Activated CD4-positive, alpha-beta T cell treated with anti-CD3 and anti-CD28 coated beads, Interleukin-2, amount 10 ng/mL, durations not matched to agents 24 days and 14 days (primary cell): ENCODE measurements around the gene AGL. TPM values are rescaled to one million over a fixed set of nuclear protein-coding genes. Genes with fewer than 3 reads are reported as not detected.
"Not testable (repeated sequence)": the region's sequence is repeated elsewhere in the genome, so short reads cannot be mapped to it uniquely, and the experiment has no call there.

Experiments used
- DNase-seq: peaks from one replicate; pipeline ENCODE4 v3.0.0; 2022
- H3K27ac Mint-ChIP-seq: one replicate; pipeline ENCODE4 v1.8.0; 2022; ENCODE audit warnings: mild to moderate bottlenecking, mixed read lengths
- H3K27me3 Mint-ChIP-seq: one replicate; pipeline ENCODE4 v1.8.0; 2022; ENCODE audit warnings: mixed read lengths
- H3K36me3 Mint-ChIP-seq: one replicate; pipeline ENCODE4 v1.8.0; 2022; ENCODE audit warnings: low read depth, mild to moderate bottlenecking, mixed read lengths
- H3K4me1 Mint-ChIP-seq: one replicate; pipeline ENCODE4 v1.8.0; 2021; ENCODE audit warnings: mixed read lengths
- H3K4me3 Mint-ChIP-seq: one replicate; pipeline ENCODE4 v1.8.0; 2022; ENCODE audit warnings: mild to moderate bottlenecking, moderate library complexity, mixed read lengths
- H3K9me3 Mint-ChIP-seq: one replicate; pipeline ENCODE4 v1.8.0; 2021; ENCODE audit warnings: mixed read lengths
- intact Hi-C: fragments of 100-400 bp; cut with micrococcal nuclease; formaldehyde crosslinking; loops from one replicate; pipeline ENCODE4 v1.15.1; 2023
- total RNA-seq: library from RNA; stranded (reverse); gene quantifications from 2 replicates; pipeline ENCODE4 v1.2.3, GENCODE V29; 2022

Gene AGL
- total RNA-seq, 1 donor from 2014 or later, result 13.7 TPM

DNA sequence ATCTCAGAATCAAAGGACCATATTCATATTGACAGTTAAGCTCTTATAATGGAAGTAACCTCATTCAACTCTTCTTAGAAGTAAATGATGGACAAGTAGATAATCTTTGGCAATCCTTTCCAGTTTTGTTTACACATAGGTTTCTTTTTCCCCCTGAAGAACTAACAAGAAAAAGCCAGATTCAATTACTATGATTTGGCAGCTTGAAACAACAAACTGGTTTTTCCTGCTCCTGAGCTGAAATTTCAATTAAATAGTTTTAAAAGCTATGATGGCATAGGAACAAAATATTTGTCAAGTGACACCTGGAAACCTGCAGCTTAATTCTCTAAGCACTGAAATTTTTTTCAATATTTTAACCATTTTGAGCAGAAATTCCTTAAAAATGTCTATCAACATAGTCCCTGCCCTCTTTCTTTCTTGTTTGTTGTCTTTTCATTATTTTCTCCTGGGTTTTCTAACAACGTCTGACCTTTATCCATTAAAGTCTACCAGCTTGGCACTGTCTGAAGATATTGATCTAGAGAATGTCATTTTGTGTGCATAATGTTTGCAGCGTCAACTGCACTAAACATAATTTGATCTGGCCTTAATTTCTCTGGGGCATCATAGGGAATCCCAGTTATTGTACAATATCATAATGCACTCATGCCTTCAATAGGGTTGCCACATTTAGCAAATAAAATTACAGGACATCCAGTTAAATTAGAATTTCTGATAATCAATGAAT, 115.7 kb downstream of the AGL start:
- intact Hi-C loops, result loop anchor here (5.0 kb wide), 1 partner anchor 159 kb away; no protein-coding TSS in a partner anchor
- Mint-ChIP-seq H3K4me3 (no peak overlapping the region), H3K27me3 (no peaks in the 10 kb centered on the region), H3K4me1 (peaks cover 15% of the 10 kb centered on the region), H3K9me3 (peaks cover 6% of the 10 kb centered on the region), H3K27ac (no peak overlapping the region), H3K36me3 (peaks cover 5% of the 10 kb centered on the region)
- DNase-seq, result peak; percentile 9

DNA sequence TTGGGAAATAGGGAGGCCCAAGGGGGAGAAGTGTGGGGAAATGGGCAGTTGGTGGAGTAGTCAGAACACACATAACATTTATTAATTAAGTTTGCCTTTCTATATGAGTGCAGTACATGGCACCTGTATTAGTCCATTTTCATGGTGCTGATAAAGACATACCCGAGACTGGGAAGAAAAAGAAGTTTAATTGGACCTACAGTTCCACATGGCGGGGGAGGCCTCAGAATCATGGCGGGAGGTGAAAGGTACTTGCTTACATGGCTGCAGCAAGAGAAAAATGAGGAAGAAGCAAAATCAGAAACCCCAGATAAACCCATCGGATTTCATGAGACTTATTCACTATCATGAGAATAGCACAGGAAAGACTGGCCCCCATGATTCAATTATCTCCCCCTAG, 118.1 kb downstream of the AGL start:
- Mint-ChIP-seq H3K4me1 (peaks cover 16% of the 10 kb centered on the region), H3K9me3 (peaks cover 6% of the 10 kb centered on the region), H3K27ac (peak overlapping the region; percentile 65), H3K36me3 (peaks cover 7% of the 10 kb centered on the region), H3K4me3 (peak overlapping the region; percentile 53), H3K27me3 (no peaks in the 10 kb centered on the region)
- peak; percentile 41 for DNase-seq
- intact Hi-C loops, result loop anchor here (5.0 kb wide), 1 partner anchor 161 kb away; no protein-coding TSS in a partner anchor

DNA sequence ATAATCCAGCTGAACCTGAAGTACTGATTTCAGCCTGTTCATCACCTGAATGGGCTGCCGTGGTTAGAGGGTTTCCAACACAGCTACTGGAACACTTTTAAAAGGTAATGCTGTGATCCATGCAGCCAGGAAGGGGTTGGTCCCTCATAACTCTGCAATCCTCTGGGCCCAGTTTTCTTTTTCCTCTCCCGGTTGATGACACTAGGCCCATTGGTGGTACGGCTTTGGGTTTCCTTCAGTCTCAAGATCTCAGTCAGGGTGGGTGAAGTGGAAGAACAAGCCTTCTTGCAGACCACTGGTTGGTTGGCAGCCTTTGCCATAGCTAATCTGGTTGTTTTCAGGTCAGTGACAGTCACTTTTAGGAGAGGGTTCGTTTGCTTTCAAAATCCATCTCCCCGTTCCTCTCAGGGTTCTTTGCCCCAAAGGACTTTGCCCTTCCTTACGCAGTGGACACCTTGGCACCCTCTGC, 119.1 kb downstream of the AGL start:
- H3K4me1 Mint-ChIP-seq, result peaks cover 16% of the 10 kb centered on the region
- peak overlapping the region; percentile 97 for H3K4me3 Mint-ChIP-seq

DNA sequence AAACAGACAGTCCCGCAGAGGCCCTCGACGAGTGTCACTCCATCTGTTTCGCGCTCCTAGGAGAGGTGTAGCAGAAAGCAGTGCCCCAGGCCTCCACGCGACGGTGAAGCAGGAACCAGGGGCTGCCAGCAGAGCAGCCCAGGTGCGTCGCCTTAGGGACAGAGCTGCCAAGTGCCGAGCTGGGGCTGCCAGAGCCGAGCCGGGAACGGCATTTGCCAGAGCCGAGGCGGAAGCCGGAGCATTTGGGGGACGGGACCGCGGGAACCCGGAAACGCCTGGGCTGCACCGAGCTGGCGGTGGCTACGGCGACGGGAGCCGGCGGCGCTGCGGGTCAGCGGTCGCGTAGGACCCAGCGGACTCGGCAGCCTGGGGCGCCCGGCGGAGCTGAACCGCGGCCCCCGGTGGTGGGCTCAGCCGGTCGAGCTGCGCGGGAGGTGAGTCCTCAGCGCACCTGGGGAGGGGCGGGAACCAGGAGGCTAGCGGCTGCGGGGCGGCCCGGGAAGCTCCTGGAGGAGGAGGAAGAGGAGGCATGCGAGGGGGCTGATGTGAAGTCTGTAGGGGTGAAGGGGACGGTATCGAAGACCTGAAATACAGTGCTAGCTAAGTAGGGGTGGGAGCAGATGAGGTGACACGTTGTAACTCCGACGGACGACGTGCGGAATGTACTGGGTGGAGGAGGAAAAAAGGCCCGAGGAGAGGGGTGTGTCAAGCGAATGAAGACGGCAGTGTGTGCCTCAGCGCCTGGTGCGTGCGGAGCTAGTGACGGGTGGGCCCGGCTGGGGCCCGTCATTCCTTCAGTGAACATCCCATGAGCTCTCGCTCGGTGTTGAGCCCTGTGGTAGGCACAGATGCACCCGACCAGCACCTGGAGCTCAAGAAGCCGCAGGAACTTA, 119.8 kb downstream of the AGL start, which contains the start of gene SLC35A3:
SLC35A3 (plus strand) TSS at position 268 of the 893 bp plus-strand sequence. CDS start 23,559 bp downstream, outside the sequence.
- no peaks in the 10 kb centered on the region for H3K9me3 Mint-ChIP-seq
- H3K27me3 Mint-ChIP-seq, result no peaks in the 10 kb centered on the region
- peak; percentile 94 for DNase-seq
- H3K4me3 Mint-ChIP-seq, result peak within 1 kb of the TSS; percentile 97
- intact Hi-C loops, result loop anchor here (1.0 to 5.0 kb wide), 4 partner anchors 67 to 163 kb away; partner anchors contain the start of genes AGL and TRMT13
- peaks cover 9% of the 10 kb centered on the region for H3K36me3 Mint-ChIP-seq
- H3K4me1 Mint-ChIP-seq, result peaks cover 16% of the 10 kb centered on the region
- H3K27ac Mint-ChIP-seq, result peak within 1 kb of the TSS; percentile 98

More for the DNA sequence above, 119.1 kb downstream of the AGL start:
- Mint-ChIP-seq H3K27ac (peak overlapping the region; percentile 89), H3K9me3 (no peaks in the 10 kb centered on the region), H3K27me3 (no peaks in the 10 kb centered on the region), H3K36me3 (peaks cover 7% of the 10 kb centered on the region)
- intact Hi-C loops, result loop anchor here (5.0 kb wide), 1 partner anchor 162 kb away; no protein-coding TSS in a partner anchor
- DNase-seq, result no peak

DNA sequence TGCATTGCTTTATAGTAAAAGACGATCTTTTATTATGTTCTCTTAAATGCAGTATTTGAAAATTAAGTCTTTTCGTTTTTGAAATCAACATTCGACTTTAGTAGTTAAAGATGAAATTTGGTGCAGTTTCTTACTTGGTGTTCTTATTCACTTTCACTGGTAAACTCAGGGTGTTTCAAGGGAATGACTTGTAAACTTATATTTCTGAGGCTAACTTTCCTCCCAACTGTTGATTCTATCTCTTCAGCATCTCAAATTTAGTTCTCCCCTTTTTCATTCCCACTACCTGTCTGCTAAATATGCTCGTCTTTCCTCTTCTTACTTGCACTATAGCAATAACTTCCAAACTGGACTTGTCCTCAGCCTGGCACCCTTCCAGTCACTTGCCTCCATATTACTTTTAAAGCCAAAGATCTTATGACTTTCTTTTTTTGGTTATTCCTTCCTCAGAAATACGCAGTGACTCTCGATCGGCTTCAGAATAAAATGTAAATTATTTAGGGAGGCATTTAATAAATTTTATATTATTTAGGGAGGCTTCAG, 120.6 kb downstream of the AGL start:
- DNase-seq, result no peak
- Mint-ChIP-seq H3K27me3 (no peaks in the 10 kb centered on the region), H3K27ac (peak overlapping the region; percentile 98), H3K36me3 (peaks cover 14% of the 10 kb centered on the region), H3K4me3 (peak overlapping the region; percentile 97), H3K9me3 (no peaks in the 10 kb centered on the region), H3K4me1 (peaks cover 19% of the 10 kb centered on the region)
- intact Hi-C loops, result loop anchor here (1.0 to 2.0 kb wide), 3 partner anchors 67 to 163 kb away; partner anchors contain the start of genes AGL and TRMT13

DNA sequence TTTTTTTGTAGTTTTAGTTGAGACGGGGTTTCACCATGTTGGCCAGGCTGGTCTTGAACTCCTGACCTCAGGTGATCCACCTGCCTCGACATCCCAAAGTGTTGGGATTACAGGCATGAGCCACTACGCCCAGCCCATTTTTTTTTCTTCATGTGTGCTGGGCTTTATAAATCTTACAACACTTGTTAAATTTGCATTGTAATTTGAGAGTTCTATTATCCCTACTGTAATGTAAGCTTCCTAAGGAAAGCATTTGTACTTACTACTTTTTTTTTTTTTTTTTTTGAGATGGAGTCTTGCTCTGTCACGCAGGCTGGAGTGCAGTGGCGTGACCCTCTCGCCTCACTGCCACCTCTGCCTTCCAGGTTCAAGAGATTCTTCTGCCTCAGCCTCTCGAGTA, 121.9 kb downstream of the AGL start:
- H3K27ac Mint-ChIP-seq, DNase-seq, H3K27me3 Mint-ChIP-seq, intact Hi-C loops, H3K9me3 Mint-ChIP-seq: not testable (repeated sequence)
- Mint-ChIP-seq H3K4me1 (peaks cover 19% of the 10 kb centered on the region), H3K36me3 (peaks cover 20% of the 10 kb centered on the region), H3K4me3 (peak overlapping the region; percentile 55)

Other genes starting within 250 kb of the AGL start
- not detected in 2 replicates for gene PALMD, start 204.2 kb upstream of the AGL start, total RNA-seq
- 0.24 and 0.28 TPM in 2 replicates for gene FRRS1, start 83.7 kb upstream of the AGL start, total RNA-seq
- gene SLC35A3, start 119.6 kb downstream of the AGL start, total RNA-seq, result 15.7 and 17.4 TPM in 2 replicates